ENCODE data around the gene CCR2.

Gene CCR2

DNA sequence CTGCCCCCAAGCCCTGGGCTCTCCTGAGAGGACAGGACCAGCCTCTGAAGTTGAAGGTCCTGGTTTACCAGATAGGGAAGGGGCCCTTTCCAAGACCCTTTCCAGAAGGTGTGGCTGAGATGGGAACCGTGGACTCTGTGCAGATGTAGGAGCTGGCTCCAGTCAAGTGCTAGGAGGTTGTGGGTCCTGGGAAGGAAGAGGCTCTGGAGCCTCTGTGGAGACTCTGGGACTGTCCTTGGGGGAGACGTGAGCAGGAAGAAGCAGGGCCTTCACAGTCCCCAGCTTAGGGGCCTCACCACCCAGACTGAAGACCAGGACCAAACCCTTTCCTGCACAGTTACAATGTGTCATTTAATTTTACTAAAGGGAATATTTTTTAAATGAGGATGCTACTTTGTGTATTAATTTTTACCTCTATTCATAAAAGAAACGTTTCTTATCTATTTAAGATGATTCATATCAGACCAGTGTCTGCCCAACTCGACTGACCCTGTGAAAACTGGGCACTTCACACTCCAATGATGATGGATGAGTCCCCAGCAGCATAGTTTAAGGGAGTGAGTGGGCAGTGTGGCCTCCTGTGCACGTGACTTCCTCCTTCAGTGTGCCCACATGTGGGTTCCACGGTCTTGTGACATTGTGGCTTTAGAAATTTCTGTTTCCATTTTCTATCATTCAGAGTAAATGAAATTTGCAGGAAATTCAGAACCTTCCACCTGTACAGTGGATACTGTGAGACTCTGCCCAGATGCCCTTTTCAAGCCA lies 42.0 kb downstream of the CCR2 start:
- Histone ChIP-seq H3K36me3 (no peaks in the 10 kb centered on the region), H3K27me3 (no peaks in the 10 kb centered on the region), H3K9me3 (no peaks in the 10 kb centered on the region), H3K4me3 (ENCODE audit: low read depth, low read length) (no peak overlapping the region), H3K4me1 (no peaks in the 10 kb centered on the region)
- TF ChIP-seq, protein P1, sequence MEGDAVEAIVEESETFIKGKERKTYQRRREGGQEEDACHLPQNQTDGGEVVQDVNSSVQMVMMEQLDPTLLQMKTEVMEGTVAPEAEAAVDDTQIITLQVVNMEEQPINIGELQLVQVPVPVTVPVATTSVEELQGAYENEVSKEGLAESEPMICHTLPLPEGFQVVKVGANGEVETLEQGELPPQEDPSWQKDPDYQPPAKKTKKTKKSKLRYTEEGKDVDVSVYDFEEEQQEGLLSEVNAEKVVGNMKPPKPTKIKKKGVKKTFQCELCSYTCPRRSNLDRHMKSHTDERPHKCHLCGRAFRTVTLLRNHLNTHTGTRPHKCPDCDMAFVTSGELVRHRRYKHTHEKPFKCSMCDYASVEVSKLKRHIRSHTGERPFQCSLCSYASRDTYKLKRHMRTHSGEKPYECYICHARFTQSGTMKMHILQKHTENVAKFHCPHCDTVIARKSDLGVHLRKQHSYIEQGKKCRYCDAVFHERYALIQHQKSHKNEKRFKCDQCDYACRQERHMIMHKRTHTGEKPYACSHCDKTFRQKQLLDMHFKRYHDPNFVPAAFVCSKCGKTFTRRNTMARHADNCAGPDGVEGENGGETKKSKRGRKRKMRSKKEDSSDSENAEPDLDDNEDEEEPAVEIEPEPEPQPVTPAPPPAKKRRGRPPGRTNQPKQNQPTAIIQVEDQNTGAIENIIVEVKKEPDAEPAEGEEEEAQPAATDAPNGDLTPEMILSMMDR (IDR thresholded peaks at IDR 0.05; ENCODE audit: low read depth, low read length), result no peak
- DNase-seq, result no peak

DNA sequence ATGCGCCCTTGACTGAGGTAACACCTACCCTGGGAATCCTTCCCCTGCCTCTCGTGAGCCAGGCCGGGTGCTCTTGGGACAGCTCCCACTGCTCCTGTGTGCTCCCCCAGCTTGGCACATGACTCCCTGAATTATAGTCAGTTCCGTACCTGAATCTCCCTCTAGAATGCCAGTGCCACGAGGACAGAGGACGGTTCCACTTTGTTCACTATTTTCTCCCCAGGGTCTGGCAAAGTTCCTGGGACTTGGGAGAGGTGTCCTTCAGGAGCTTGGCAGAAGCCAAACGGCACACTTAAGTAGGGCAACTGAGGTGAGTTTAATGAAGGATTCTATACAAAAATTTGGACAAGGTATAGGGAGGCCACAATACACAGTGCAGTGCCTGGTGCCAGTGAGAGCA lies 43.2 kb downstream of the CCR2 start:
- H3K9me3 ChIP-seq, result no peaks in the 10 kb centered on the region
- TF ChIP-seq, protein P1 (IDR thresholded peaks at IDR 0.05; ENCODE audit: low read depth, low read length), result no peak
- no peaks in the 10 kb centered on the region for H3K4me1 ChIP-seq
- H3K36me3 ChIP-seq, result no peaks in the 10 kb centered on the region
- H3K4me3 ChIP-seq (ENCODE audit: low read depth, low read length), result no peak overlapping the region
- no peak for DNase-seq
- H3K27me3 ChIP-seq, result no peaks in the 10 kb centered on the region

DNA sequence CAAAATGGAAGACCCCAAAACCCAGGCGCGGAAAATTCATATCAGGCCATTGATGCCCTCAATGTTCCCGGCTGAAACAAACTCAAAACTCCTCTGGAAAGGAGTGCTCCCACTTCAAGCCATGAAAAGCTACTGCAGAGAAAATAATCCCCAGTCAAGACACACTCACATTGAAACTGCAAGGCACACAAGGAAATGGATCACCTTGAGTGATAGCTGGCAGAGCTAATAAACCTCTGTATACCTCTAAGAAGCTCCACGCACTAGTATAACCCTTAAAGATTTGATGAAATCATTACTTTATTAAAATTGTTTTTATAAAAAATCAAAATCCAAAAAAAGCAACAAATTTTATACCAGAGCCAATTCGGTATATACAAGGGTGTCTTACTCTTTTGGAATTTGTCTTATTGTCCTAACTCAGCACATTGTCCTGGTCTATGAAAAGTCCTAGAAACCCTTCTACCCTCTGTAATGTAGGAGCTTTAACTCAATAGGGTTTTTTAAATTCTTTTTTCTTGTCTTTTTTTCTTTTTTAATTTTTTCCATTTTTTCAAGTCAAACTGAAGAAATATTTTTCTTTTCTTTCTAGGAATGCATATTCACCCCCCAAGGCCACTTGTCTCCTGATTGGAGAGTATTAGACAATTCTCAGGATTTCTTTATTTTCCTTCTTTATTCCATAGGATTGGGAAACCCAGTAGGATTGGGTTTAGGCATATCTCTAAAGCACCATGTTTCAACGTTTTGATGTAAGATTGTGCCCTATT lies 44.5 kb downstream of the CCR2 start:
- Histone ChIP-seq H3K4me1 (no peaks in the 10 kb centered on the region), H3K9me3 (no peaks in the 10 kb centered on the region), H3K27me3 (no peaks in the 10 kb centered on the region), H3K36me3 (no peaks in the 10 kb centered on the region), H3K4me3 (ENCODE audit: low read depth, low read length) (no peak overlapping the region)
- TF ChIP-seq, protein P1 (IDR thresholded peaks at IDR 0.05; ENCODE audit: low read depth, low read length), result no peak
- no peak for DNase-seq

DNA sequence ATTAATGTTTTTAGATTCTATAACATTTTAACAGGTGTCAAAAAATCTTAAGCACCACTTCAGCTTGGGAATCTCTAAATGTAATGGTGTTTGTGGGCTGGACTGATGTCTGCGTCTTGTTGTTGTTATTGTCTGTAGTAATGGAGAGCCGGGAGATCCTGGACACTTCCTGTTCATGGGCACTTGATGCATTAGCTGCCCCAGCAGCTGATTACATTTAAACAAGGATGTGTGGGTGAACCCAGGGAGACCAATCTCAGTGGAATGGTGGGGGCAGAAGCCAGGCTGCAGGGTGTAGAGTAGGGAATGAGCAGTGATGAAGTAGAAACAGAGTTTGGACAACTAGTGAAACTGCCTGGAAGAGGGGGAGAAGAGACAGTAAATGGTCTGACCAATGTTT lies 45.2 kb downstream of the CCR2 start:
- no peak for DNase-seq
- H3K36me3 ChIP-seq, result no peaks in the 10 kb centered on the region
- no peak overlapping the region for H3K4me3 ChIP-seq (ENCODE audit: low read depth, low read length)
- no peaks in the 10 kb centered on the region for H3K4me1 ChIP-seq
- H3K27me3 ChIP-seq, result no peaks in the 10 kb centered on the region
- H3K9me3 ChIP-seq, result no peaks in the 10 kb centered on the region
- TF ChIP-seq, protein P1 (IDR thresholded peaks at IDR 0.05; ENCODE audit: low read depth, low read length), result no peak

DNA sequence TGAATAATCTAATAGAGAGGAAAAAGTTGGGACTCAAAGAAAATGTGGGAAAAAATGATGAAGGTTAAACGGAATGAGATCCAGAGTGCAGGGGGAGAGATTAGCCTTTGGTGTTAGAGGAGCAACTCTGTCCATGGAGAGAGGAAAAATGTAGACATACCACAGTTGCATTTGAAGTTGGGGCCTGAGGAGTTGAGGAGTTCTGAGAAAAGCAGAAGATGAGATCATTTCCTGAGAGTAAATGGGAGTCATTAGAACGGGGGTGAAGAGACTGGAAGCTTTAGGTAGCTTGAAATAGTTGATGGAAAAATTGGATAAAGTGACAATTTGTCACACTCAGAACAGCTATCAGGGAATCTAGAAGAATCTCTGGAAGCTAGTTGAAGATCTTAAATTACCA lies 45.6 kb downstream of the CCR2 start:
- Histone ChIP-seq H3K27me3 (no peaks in the 10 kb centered on the region), H3K4me3 (ENCODE audit: low read depth, low read length) (no peak overlapping the region), H3K4me1 (no peaks in the 10 kb centered on the region), H3K36me3 (no peaks in the 10 kb centered on the region), H3K9me3 (no peaks in the 10 kb centered on the region)
- no peak for DNase-seq
- TF ChIP-seq, protein P1 (IDR thresholded peaks at IDR 0.05; ENCODE audit: low read depth, low read length), result no peak
